ENCODE results near the gene ITGA2.

ITGA2 gene

GRCh38 chr5:53031695-53032096 is 42.5 kb downstream of the ITGA2 start:
- no peak overlapping the region for H3K4me3 ChIP-seq (ENCODE audit: low read depth, low read length)
- DNase-seq (ENCODE audit: low read depth, low spot score), result peak; percentile 86
- in situ Hi-C loops (cut with HindIII; ENCODE audit: low sequenced_read_pairs), result no loop called here
- TF ChIP-seq, protein P1, sequence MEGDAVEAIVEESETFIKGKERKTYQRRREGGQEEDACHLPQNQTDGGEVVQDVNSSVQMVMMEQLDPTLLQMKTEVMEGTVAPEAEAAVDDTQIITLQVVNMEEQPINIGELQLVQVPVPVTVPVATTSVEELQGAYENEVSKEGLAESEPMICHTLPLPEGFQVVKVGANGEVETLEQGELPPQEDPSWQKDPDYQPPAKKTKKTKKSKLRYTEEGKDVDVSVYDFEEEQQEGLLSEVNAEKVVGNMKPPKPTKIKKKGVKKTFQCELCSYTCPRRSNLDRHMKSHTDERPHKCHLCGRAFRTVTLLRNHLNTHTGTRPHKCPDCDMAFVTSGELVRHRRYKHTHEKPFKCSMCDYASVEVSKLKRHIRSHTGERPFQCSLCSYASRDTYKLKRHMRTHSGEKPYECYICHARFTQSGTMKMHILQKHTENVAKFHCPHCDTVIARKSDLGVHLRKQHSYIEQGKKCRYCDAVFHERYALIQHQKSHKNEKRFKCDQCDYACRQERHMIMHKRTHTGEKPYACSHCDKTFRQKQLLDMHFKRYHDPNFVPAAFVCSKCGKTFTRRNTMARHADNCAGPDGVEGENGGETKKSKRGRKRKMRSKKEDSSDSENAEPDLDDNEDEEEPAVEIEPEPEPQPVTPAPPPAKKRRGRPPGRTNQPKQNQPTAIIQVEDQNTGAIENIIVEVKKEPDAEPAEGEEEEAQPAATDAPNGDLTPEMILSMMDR (IDR thresholded peaks at IDR 0.05; ENCODE audit: low read depth, low read length), result no peak

GRCh38 chr5:53032188-53032587 is 43.0 kb downstream of the ITGA2 start:
- DNase-seq (ENCODE audit: low read depth, low spot score), result no peak
- no peak overlapping the region for H3K4me3 ChIP-seq (ENCODE audit: low read depth, low read length)
- TF ChIP-seq, protein P1 (IDR thresholded peaks at IDR 0.05; ENCODE audit: low read depth, low read length), result no peak
- in situ Hi-C loops (cut with HindIII; ENCODE audit: low sequenced_read_pairs), result no loop called here

- no peak overlapping the region for H3K4me3 ChIP-seq (ENCODE audit: low read depth, low read length)
- TF ChIP-seq, protein P1 (IDR thresholded peaks at IDR 0.05; ENCODE audit: low read depth, low read length), result no peak
- in situ Hi-C loops (cut with HindIII; ENCODE audit: low sequenced_read_pairs), result no loop called here
- no peak for DNase-seq (ENCODE audit: low read depth, low spot score)
These were observed 45.7 kb downstream of the ITGA2 start for GRCh38 chr5:53034832-53035231.

GRCh38 chr5:53035868-53036381 is 46.8 kb downstream of the ITGA2 start:
- TF ChIP-seq, protein P1 (IDR thresholded peaks at IDR 0.05; ENCODE audit: low read depth, low read length), result peak; percentile 42

DNA sequence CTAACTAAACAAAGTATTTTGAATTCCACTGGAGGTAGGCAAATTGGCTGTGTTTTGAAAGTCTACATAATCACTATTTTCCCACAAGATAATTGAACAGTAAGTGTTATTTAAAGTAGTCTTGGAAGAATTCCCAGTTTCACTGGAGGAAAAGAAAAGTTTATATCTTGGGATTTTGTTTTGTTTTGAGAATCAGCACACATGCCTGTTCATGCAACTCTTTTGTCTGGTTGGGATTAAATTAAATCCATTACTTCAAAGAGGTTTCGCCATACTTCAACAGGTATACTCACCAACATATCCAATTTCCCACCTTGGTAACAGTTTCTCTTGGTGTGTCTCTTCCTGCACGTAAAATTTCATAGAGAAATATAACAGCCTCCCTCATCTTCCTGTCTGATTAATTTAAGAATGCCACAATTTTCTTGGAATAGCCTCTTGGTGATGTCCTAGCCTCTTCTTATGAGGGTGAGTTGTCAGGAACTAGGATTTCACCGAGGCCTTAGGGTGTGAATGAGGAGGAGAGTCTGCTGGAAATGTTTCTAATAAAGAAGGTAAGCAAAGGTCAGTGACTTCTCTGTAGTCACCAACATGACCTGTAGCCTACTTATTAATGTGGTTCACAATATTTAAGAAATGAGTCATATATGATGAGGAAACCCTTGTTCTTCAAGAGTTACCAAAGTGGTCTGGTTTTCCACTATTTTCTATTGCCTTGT is 48.1 kb downstream of the ITGA2 start:
- H3K4me3 ChIP-seq (ENCODE audit: low read depth, low read length), result no peak overlapping the region
- peak; percentile 72 for DNase-seq (ENCODE audit: low read depth, low spot score)
- TF ChIP-seq, protein P1 (IDR thresholded peaks at IDR 0.05; ENCODE audit: low read depth, low read length), result no peak
- in situ Hi-C loops (cut with HindIII; ENCODE audit: low sequenced_read_pairs), result no loop called here

More at GRCh38 chr5:53035868-53036381, 46.8 kb downstream of the ITGA2 start:
- DNase-seq (ENCODE audit: low read depth, low spot score), result no peak
- in situ Hi-C loops (cut with HindIII; ENCODE audit: low sequenced_read_pairs), result no loop called here
- H3K4me3 ChIP-seq (ENCODE audit: low read depth, low read length), result no peak overlapping the region

- DNase-seq (ENCODE audit: low read depth, low spot score), result peak; percentile 32
- H3K4me3 ChIP-seq (ENCODE audit: low read depth, low read length), result no peak overlapping the region
- TF ChIP-seq, protein P1 (IDR thresholded peaks at IDR 0.05; ENCODE audit: low read depth, low read length), result no peak
- in situ Hi-C loops (cut with HindIII; ENCODE audit: low sequenced_read_pairs), result no loop called here
These were observed 49.2 kb downstream of the ITGA2 start for GRCh38 chr5:53038196-53038847.
